Activated effector memory CD4-positive, alpha-beta T cell treated with anti-CD3 and anti-CD28 coated beads, Interleukin-2, amount 50 U/mL, for 16 hours (primary cell): ENCODE measurements around the gene CNN2.
A peak's percentile ranks its signal among the peaks of the same experiment; 100 is the strongest.

Experiments used
- DNase-seq: peaks from one replicate; pipeline ENCODE4 v3.0.0-alpha.2; 2020

Gene CNN2

GRCh38 chr19:1068009-1069001, 41.9 kb downstream of the CNN2 start:
- DNase-seq: peak; percentile 87

- peak; percentile 89 for DNase-seq
These were observed 42.8 kb downstream of the CNN2 start for GRCh38 chr19:1069009-1069779.

- no peak for DNase-seq
These were observed 44.1 kb downstream of the CNN2 start for GRCh38 chr19:1070576-1070930.

- DNase-seq: no peak
These were observed 44.8 kb downstream of the CNN2 start for GRCh38 chr19:1070931-1071791.

- DNase-seq: no peak
These were observed 46.1 kb downstream of the CNN2 start for GRCh38 chr19:1072371-1073015.

- DNase-seq: no peak
These were observed 46.9 kb downstream of the CNN2 start for GRCh38 chr19:1073063-1073955.

GRCh38 chr19:1073956-1074517, 47.6 kb downstream of the CNN2 start:
- DNase-seq: no peak

- DNase-seq: peak; percentile 96
These were observed 48.3 kb downstream of the CNN2 start for GRCh38 chr19:1074544-1075283.

GRCh38 chr19:1076046-1076386, 49.6 kb downstream of the CNN2 start:
- DNase-seq: no peak

GRCh38 chr19:1076951-1077350, 50.5 kb downstream of the CNN2 start:
- peak; percentile 97 for DNase-seq

- DNase-seq: peak; percentile 89
These were observed 53.2 kb downstream of the CNN2 start for GRCh38 chr19:1079566-1080111.

- DNase-seq: peak; percentile 64
These were observed 54.2 kb downstream of the CNN2 start for GRCh38 chr19:1080360-1081161.

GRCh38 chr19:1081301-1082164, 55.1 kb downstream of the CNN2 start:
- no peak for DNase-seq

GRCh38 chr19:1082165-1082927, 55.9 kb downstream of the CNN2 start:
- DNase-seq: peak; percentile 92

- DNase-seq: no peak
These were observed 56.8 kb downstream of the CNN2 start for GRCh38 chr19:1082928-1083816.
